IMR-90 (cell line): ENCODE results near the gene NPR2.
A peak's percentile ranks its signal among the peaks of the same experiment; 100 is the strongest.

Experiments used
- CEBPB ChIP-seq: IDR thresholded peaks from 2 replicates; pipeline ENCODE4 v1.6.1; 2012; ENCODE audit warnings: low read depth, low read length, improper control_type of control experiment
- MXI1 ChIP-seq: IDR thresholded peaks from 2 replicates; pipeline ENCODE4 v1.6.1; 2012; ENCODE audit warnings: low read depth, mild to moderate bottlenecking, low read length, moderate library complexity, borderline replicate concordance
- POLR2A ChIP-seq: IDR thresholded peaks from 2 replicates; pipeline ENCODE4 v1.6.1; 2012; ENCODE audit warnings: mild to moderate bottlenecking, low read depth, low read length
- TF ChIP-seq, protein P1 (sequence below): fragments of 150-350 bp; IDR thresholded peaks from 2 replicates; pipeline ENCODE4 v1.6.1; 2016; ENCODE audit warnings: low read depth, mild to moderate bottlenecking, low read length, moderate library complexity, borderline replicate concordance
- TF ChIP-seq, protein P2 (sequence below): conservative IDR thresholded peaks from 2 replicates; pipeline ENCODE4 v1.5.1; 2012; ENCODE audit warnings: mild to moderate bottlenecking, low read depth, low read length, improper control_type of control experiment

DNA sequence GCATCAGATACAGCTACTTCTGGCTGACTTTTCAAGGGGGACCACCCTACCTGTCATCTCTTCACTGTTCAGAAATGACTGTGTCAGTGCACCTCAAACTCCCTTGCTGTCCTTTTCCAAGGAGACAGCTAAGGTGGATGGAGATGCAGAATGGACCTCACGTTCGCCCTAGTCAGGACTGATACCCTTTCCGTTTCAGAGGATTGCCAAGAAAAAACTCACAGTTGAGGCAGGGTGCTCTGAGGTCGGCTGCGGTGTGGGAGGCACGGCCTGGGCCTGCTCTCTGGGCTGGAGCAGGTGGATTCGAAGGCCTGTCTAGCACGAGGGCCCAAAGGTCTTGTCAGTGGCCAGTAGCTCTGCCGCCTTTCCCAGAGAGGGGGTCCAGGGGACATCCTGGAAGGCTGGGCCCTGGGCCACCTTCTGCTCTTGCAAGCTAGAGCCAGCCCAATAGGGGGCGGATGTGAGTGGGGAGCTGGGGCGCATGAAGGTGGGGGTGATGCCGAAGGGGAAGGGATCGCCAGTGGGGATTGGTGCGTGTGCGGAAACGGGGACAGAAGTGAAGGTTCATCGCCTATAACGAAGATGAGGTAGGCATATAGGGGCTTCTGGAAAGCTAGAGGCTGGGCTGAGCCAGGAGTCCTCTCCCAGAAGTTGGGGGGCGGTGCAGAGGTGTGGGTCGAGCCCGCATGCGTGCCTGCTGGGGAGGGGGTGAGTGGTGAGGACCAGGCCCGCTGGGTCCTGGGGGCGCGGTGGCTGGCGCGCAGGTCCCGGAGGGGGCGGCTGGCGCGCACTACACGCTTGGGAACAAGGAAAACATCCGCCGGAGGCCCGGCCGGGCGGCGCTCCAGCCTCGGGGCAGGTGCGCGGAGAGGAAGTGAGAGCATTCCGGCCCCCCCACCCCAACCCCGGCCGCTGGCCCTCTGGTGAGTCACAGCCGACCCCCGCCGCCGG, 34.8 kb upstream of the NPR2 start:
- TF ChIP-seq, protein P1, sequence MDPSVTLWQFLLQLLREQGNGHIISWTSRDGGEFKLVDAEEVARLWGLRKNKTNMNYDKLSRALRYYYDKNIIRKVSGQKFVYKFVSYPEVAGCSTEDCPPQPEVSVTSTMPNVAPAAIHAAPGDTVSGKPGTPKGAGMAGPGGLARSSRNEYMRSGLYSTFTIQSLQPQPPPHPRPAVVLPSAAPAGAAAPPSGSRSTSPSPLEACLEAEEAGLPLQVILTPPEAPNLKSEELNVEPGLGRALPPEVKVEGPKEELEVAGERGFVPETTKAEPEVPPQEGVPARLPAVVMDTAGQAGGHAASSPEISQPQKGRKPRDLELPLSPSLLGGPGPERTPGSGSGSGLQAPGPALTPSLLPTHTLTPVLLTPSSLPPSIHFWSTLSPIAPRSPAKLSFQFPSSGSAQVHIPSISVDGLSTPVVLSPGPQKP = no peak
- TF ChIP-seq, protein P2, sequence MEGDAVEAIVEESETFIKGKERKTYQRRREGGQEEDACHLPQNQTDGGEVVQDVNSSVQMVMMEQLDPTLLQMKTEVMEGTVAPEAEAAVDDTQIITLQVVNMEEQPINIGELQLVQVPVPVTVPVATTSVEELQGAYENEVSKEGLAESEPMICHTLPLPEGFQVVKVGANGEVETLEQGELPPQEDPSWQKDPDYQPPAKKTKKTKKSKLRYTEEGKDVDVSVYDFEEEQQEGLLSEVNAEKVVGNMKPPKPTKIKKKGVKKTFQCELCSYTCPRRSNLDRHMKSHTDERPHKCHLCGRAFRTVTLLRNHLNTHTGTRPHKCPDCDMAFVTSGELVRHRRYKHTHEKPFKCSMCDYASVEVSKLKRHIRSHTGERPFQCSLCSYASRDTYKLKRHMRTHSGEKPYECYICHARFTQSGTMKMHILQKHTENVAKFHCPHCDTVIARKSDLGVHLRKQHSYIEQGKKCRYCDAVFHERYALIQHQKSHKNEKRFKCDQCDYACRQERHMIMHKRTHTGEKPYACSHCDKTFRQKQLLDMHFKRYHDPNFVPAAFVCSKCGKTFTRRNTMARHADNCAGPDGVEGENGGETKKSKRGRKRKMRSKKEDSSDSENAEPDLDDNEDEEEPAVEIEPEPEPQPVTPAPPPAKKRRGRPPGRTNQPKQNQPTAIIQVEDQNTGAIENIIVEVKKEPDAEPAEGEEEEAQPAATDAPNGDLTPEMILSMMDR = peak; percentile 33
- TF ChIP-seq CEBPB (no peak), POLR2A (no peak), MXI1 (no peak)
